Measurements from ENCODE around the gene NFKBIB. TPM values are rescaled to one million over a fixed set of nuclear protein-coding genes. Genes with fewer than 3 reads are reported as not detected.

The NFKBIB gene
- total and polyA plus RNA-seq, 2 donors (not counting 3 experiments of a cell fraction or from before 2014, with no cell fraction given), result 25.0 to 30.8 TPM

- Histone ChIP-seq H3K4me1 (ENCODE audit: control insufficient read depth, extremely low read depth, insufficient read depth, low read length) (peaks cover 22% of the 10 kb centered on the region), H3K4me3 (replicated peaks in 1 of 3; ENCODE audit: insufficient read depth in 1 of 3, low read depth in 1 of 3, low read length in 3 of 3) (peak overlapping the region; percentile 73 to 83 (median 82)), H3K27ac (ENCODE audit: insufficient read depth, low read depth, low read length) (peak overlapping the region; percentile 86), H3K9ac (replicated peaks; ENCODE audit: extremely low read depth, insufficient read depth, low read length) (peak overlapping the region; percentile 91), H3K9me3 (replicated peaks; ENCODE audit: control insufficient read depth, insufficient read depth, low read length) (no peaks in the 10 kb centered on the region), H3K27me3 (ENCODE audit: control insufficient read depth in 2 of 2, insufficient read depth in 2 of 2, low read length in 2 of 2) (no peaks in the 10 kb centered on the region), H3K9me1 (replicated peaks; ENCODE audit: control insufficient read depth, extremely low read depth, insufficient read depth, low read length) (no peaks in the 10 kb centered on the region), H4K20me1 (replicated peaks; ENCODE audit: control insufficient read depth, extremely low read depth, insufficient read depth, low read length) (no peaks in the 10 kb centered on the region), H3K79me2 (ENCODE audit: control insufficient read depth, insufficient read depth, low read length) (peaks cover 5% of the 10 kb centered on the region), H3K36me3 (ENCODE audit: control insufficient read depth in 2 of 2, extremely low read depth in 1 of 2, insufficient read depth in 2 of 2, low read length in 2 of 2) (peaks cover 0 to 6% of the 10 kb centered on the region in 2 experiments), H3K4me2 (ENCODE audit: insufficient read depth, low read length) (peak overlapping the region; percentile 99), H2AFZ (ENCODE audit: low read depth, low read length) (peak overlapping the region; percentile 60)
- ChIA-PET POLR2A (interaction anchor here (0.6 to 1.0 kb wide), 3 partner anchors 9 to 321 kb away, joined by 3 read pairs; no protein-coding TSS in a partner anchor), CTCF (interaction anchor here (0.6 to 2.4 kb wide), 14 partner anchors 12 to 539 kb away, joined by 3 to 16 read pairs (median 5); partner anchors contain the start of genes CCER2, FAM98C, MRPS12 and SARS2)
- TSS peak; percentile 72 for BruUV-seq (replicated peaks)
- no peak for DNase-seq (ENCODE audit: low read depth, low spot score)
- dilution Hi-C loops (cut with MboI; ENCODE audit: extremely low pct_ligation_motif_present, low sequenced_read_pairs) (no loop called here), intact Hi-C loops (cut with micrococcal nuclease) (no loop called here)
- TF ChIP-seq POLR2AphosphoS5 (IDR thresholded peaks at IDR 0.05; ENCODE audit: insufficient read depth, low read depth, low read length) (no peak), POLR2A (IDR thresholded peaks at IDR 0.05; ENCODE audit: low read depth, low read length) (peak; percentile 21), GATA2 (IDR thresholded peaks at IDR 0.05; ENCODE audit: insufficient read depth, insufficient read length, low read depth, low read length) (no peak)
- TF ChIP-seq, protein P1, sequence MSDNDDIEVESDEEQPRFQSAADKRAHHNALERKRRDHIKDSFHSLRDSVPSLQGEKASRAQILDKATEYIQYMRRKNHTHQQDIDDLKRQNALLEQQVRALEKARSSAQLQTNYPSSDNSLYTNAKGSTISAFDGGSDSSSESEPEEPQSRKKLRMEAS (IDR thresholded peaks at IDR 0.05; ENCODE audit: insufficient read depth, insufficient read length), result peak; percentile 48
- no peak for FAIRE-seq
These were observed 447 bp downstream of the NFKBIB start for GRCh38 chr19:38900202-38900629.

GRCh38 chr19:38900743-38901190, 998 bp downstream of the NFKBIB start:
- peak overlapping the region; percentile 25 for H2AFZ ChIP-seq (ENCODE audit: low read depth, low read length)
- peak overlapping the region; percentile 73 to 83 (median 82) for H3K4me3 ChIP-seq (replicated peaks in 1 of 3; ENCODE audit: insufficient read depth in 1 of 3, low read depth in 1 of 3, low read length in 3 of 3)
- CTCF ChIA-PET, result interaction anchor here (0.6 to 2.4 kb wide), 12 partner anchors 11 to 539 kb away, joined by 3 to 16 read pairs (median 4); partner anchors contain the start of genes CCER2, MRPS12 and SARS2
- POLR2A ChIA-PET, result interaction anchor here (0.6 kb wide), 1 partner anchor 322 kb away, joined by 3 read pairs; no protein-coding TSS in a partner anchor
- H3K27ac ChIP-seq (ENCODE audit: insufficient read depth, low read depth, low read length), result peak overlapping the region; percentile 86
- no peaks in the 10 kb centered on the region for H3K27me3 ChIP-seq (ENCODE audit: control insufficient read depth in 2 of 2, insufficient read depth in 2 of 2, low read length in 2 of 2)
- no peaks in the 10 kb centered on the region for H3K9me1 ChIP-seq (replicated peaks; ENCODE audit: control insufficient read depth, extremely low read depth, insufficient read depth, low read length)
- dilution Hi-C loops (cut with MboI; ENCODE audit: extremely low pct_ligation_motif_present, low sequenced_read_pairs), result no loop called here
- DNase-seq (ENCODE audit: low read depth, low spot score), result peak; percentile 56
- intact Hi-C loops (cut with micrococcal nuclease), result no loop called here
- H3K4me1 ChIP-seq (ENCODE audit: control insufficient read depth, extremely low read depth, insufficient read depth, low read length), result peaks cover 22% of the 10 kb centered on the region
- H4K20me1 ChIP-seq (replicated peaks; ENCODE audit: control insufficient read depth, extremely low read depth, insufficient read depth, low read length), result no peaks in the 10 kb centered on the region
- H3K36me3 ChIP-seq (ENCODE audit: control insufficient read depth in 2 of 2, extremely low read depth in 1 of 2, insufficient read depth in 2 of 2, low read length in 2 of 2), result peaks cover 0 to 11% of the 10 kb centered on the region in 2 experiments
- FAIRE-seq, result peak; percentile 74
- no peaks in the 10 kb centered on the region for H3K9me3 ChIP-seq (replicated peaks; ENCODE audit: control insufficient read depth, insufficient read depth, low read length)
- TF ChIP-seq EZH2 (IDR thresholded peaks at IDR 0.05; ENCODE audit: borderline replicate concordance, low read depth, low read length, severe bottlenecking) (no peak), FOS (IDR thresholded peaks at IDR 0.05; ENCODE audit: borderline replicate concordance, insufficient read depth, low read length) (no peak), GATA2 (IDR thresholded peaks at IDR 0.05; ENCODE audit: insufficient read depth, insufficient read length, low read depth, low read length) (peak; percentile 73), CTCF (IDR thresholded peaks at IDR 0.05; ENCODE audit: extremely low read depth in 1 of 2, insufficient read depth in 1 of 2, low read depth in 1 of 2, low read length in 2 of 2) (no peak), POLR2A (IDR thresholded peaks at IDR 0.05; ENCODE audit: low read depth, low read length) (peak; percentile 17), JUN (IDR thresholded peaks at IDR 0.05; ENCODE audit: borderline replicate concordance, insufficient read depth, insufficient read length, low read depth) (no peak), MYC (IDR thresholded peaks at IDR 0.05; ENCODE audit: low read depth, low read length) (no peak), POLR2AphosphoS5 (IDR thresholded peaks at IDR 0.05; ENCODE audit: insufficient read depth, low read depth, low read length) (no peak)
- TF ChIP-seq, protein P1 (IDR thresholded peaks at IDR 0.05; ENCODE audit: insufficient read depth, insufficient read length), result no peak
- H3K79me2 ChIP-seq (ENCODE audit: control insufficient read depth, insufficient read depth, low read length), result peaks cover 5% of the 10 kb centered on the region
- peak overlapping the region; percentile 99 for H3K4me2 ChIP-seq (ENCODE audit: insufficient read depth, low read length)
- H3K9ac ChIP-seq (replicated peaks; ENCODE audit: extremely low read depth, insufficient read depth, low read length), result peak overlapping the region; percentile 91
- no TSS peak for BruUV-seq (replicated peaks)

Data from endothelial cell of umbilical vein (primary cell).